HG02678 (cell line): Measurements from ENCODE around the gene ZSCAN1.

ENCODE experiments used
- ATAC-seq: cut with Tn5 transposase; IDR thresholded peaks from one replicate; pipeline ENCODE4 v1.9.1; 2021; ENCODE audit warnings: mild to moderate bottlenecking, moderate library complexity; ENCODE audit not compliant: unreplicated experiment

Gene ZSCAN1

GRCh38 chr19:58038688-58039204 is 4.9 kb downstream of the ZSCAN1 start:
- ATAC-seq: no peak

GRCh38 chr19:58040751-58041525 is 7.1 kb downstream of the ZSCAN1 start:
- ATAC-seq: no peak

- no peak for ATAC-seq
These were observed 8.9 kb downstream of the ZSCAN1 start for GRCh38 chr19:58042495-58043340.

GRCh38 chr19:58044391-58044790 is 10.6 kb downstream of the ZSCAN1 start:
- no peak for ATAC-seq

- ATAC-seq: no peak
These were observed 11.1 kb downstream of the ZSCAN1 start for GRCh38 chr19:58044886-58045285.

GRCh38 chr19:58045411-58046050 is 11.7 kb downstream of the ZSCAN1 start:
- no peak for ATAC-seq

GRCh38 chr19:58046856-58047255 is 13.0 kb downstream of the ZSCAN1 start:
- no peak for ATAC-seq

GRCh38 chr19:58047672-58048071 is 13.8 kb downstream of the ZSCAN1 start:
- no peak for ATAC-seq

- no peak for ATAC-seq
These were observed 18.4 kb downstream of the ZSCAN1 start for GRCh38 chr19:58052256-58052655.

- ATAC-seq: no peak
These were observed 19.8 kb downstream of the ZSCAN1 start for GRCh38 chr19:58053480-58054156.

GRCh38 chr19:58054901-58055874 is 21.4 kb downstream of the ZSCAN1 start:
- ATAC-seq: no peak

GRCh38 chr19:58056261-58056660 is 22.4 kb downstream of the ZSCAN1 start:
- no peak for ATAC-seq

GRCh38 chr19:58056861-58057260 is 23.0 kb downstream of the ZSCAN1 start:
- no peak for ATAC-seq

GRCh38 chr19:58058467-58058866 is 24.6 kb downstream of the ZSCAN1 start:
- ATAC-seq: no peak

- ATAC-seq: no peak
These were observed 25.3 kb downstream of the ZSCAN1 start, which contains the start of gene ZNF135 for GRCh38 chr19:58059003-58059670. Gene ZNF135, plus strand, starts transcription at chr19:58059282. Its CDS starts 721 bp downstream, at chr19:58060003.

- ATAC-seq: no peak
These were observed 25.9 kb downstream of the ZSCAN1 start for GRCh38 chr19:58059671-58060078.

GRCh38 chr19:58060231-58060630 is 26.4 kb downstream of the ZSCAN1 start:
- ATAC-seq: no peak

- no peak for ATAC-seq
These were observed 29.9 kb downstream of the ZSCAN1 start for GRCh38 chr19:58063712-58064111.
